HepG2 (cell line): ENCODE measurements around the gene MYORG. TPM values are rescaled to one million over a fixed set of nuclear protein-coding genes. Genes with fewer than 3 reads are reported as not detected.

Experiments used
- CEBPZ ChIP-seq: IDR thresholded peaks from 2 replicates; pipeline ENCODE4 v1.6.1; 2012; ENCODE audit warnings: low read length, improper control_type of control experiment
- PAWR ChIP-seq: sonication (generic); formaldehyde crosslinking; IDR thresholded peaks from 2 replicates; pipeline ENCODE4 v1.4.0; 2020; ENCODE audit warnings: missing genetic modification reagents, mild to moderate bottlenecking, borderline replicate concordance
- SUZ12 ChIP-seq: fragments of 150-350 bp; IDR thresholded peaks from 2 replicates; pipeline ENCODE4 v1.6.1; 2014; ENCODE audit warnings: low read depth, low read length
- TFDP2 ChIP-seq: sonication (generic); formaldehyde crosslinking; IDR thresholded peaks from 2 replicates; pipeline ENCODE4 v1.4.0; 2020; ENCODE audit warnings: missing genetic modification reagents
- ZBED4 ChIP-seq: sonication (generic); formaldehyde crosslinking; IDR thresholded peaks from 2 replicates; pipeline ENCODE4 v1.4.0; 2020; ENCODE audit warnings: missing genetic modification reagents, borderline replicate concordance
- ZBTB26 ChIP-seq: IDR thresholded peaks from 2 replicates; pipeline ENCODE4 v1.6.1; 2016; ENCODE audit warnings: missing compliant biosample characterization, missing genetic modification reagents, borderline replicate concordance
- ZNF460 ChIP-seq: sonication (generic); formaldehyde crosslinking; IDR thresholded peaks from 2 replicates; pipeline ENCODE4 v1.5.1; 2020; ENCODE audit warnings: missing genetic modification reagents, mild to moderate bottlenecking, borderline replicate concordance
- ZNF564 ChIP-seq: sonication (generic); formaldehyde crosslinking; IDR thresholded peaks from 2 replicates; pipeline ENCODE4 v1.8.1; 2023; ENCODE audit warnings: mild to moderate bottlenecking, missing genetic modification reagents
- ZNF687 ChIP-seq: sonication (generic); formaldehyde crosslinking; IDR thresholded peaks from 2 replicates; pipeline ENCODE4 v1.5.1; 2020; ENCODE audit warnings: mild to moderate bottlenecking, missing genetic modification reagents, moderate library complexity
- polyA plus RNA-seq, 8 experiments: library from polyadenylated mRNA; depleted of rRNA in 3 of 8; stranded (reverse) in 7 of 8; unstranded in 1 of 8; fragments of >200 nt; fragmentation: Illumina TruSeq in 4 of 8; extraction: Trizol in 4 of 8; gene quantifications; 2 replicates each; pipeline versions ENCODE4 v1.2.1 to v1.2.3, GENCODE V29; 2011 to 2016; ENCODE audit warnings: low read depth in 4 of 8, missing spikeins in 1 of 8, mixed read lengths in 1 of 8; ENCODE audit not compliant: insufficient read depth in 1 of 8
- total RNA-seq, 5 experiments: library from RNA; depleted of rRNA; stranded (reverse); fragments of >200 nt; fragmentation: Illumina TruSeq; extraction: Trizol; gene quantifications; 2 replicates each; pipeline ENCODE4 v1.2.3, GENCODE V29; 2016; ENCODE audit warnings: low read depth in 1 of 5
- TF ChIP-seq, protein P1 (sequence below): sonication (generic); formaldehyde crosslinking; IDR thresholded peaks from 2 replicates; pipeline ENCODE4 v1.4.0; 2020; ENCODE audit warnings: missing genetic modification reagents, borderline replicate concordance

MYORG gene
- total and polyA plus RNA-seq, 2 of the 13 experiments (the other 11 are each of a cell fraction or from before 2014, with no cell fraction given) = 11.1 to 22.4 TPM

DNA sequence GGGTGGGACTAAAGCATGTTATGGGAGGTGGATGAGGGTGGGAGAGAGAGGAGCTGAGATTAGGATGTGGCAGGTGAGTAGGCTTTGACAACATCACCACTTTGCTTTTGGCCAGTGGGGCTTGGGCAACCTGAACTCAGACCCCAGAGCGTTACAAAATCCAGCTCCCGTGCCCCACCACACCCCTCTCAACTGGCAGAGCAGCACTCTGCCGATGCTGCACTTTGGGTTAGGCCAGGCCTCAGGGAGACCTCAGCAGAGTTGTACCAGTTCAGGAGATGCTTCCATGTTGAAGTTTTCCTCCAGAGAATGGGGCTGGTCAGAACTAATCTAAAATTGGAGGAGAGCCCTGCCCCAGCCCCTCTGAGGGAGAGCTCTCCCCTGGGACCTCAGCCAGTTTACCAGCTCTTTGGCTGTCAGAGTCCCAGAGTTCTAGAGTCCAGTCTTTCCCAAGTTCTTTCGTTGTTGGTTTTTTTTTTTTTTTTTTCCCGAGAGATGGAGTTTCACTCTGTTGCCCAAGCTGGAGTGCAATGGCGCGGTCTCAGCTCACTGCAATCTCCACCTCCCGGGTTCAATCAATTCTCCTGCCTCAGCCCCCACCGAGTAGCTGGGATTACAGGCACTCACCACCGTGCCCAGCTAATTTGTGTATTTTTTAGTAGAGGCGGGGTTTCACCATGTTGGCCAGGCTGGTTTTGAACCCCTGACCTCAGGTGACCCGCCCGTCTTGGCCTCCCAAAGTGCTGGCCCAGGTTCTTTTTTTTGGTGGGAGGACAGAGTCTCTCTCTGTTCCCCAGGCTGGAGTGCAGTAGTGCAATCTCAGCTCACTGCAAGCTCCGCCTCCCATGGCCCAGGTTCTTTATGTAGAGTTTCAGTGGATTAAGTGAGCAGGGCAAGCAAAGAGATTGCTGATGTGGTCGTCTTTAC, 29.6 kb downstream of the MYORG start (continued):
- TF ChIP-seq ZBED4 (CRISPR knock-in tag) (0 out of 2 replicates have a peak, but pooled peaks have one; percentile 20), ZBTB26 (CRISPR knock-in tag) (no peak), TFDP2 (CRISPR knock-in tag) (0 out of 2 replicates have a peak, but pooled peaks have one; percentile 24), ZNF687 (peak; percentile 42; the same call in 1 of the 2 replicates), ZNF460 (CRISPR knock-in tag) (peak; percentile 42; the same call in 1 of the 2 replicates), CEBPZ (no peak), SUZ12 (no peak), ZNF564 (CRISPR knock-in tag) (no peak), PAWR (CRISPR knock-in tag) (no peak)
- TF ChIP-seq, protein P1, sequence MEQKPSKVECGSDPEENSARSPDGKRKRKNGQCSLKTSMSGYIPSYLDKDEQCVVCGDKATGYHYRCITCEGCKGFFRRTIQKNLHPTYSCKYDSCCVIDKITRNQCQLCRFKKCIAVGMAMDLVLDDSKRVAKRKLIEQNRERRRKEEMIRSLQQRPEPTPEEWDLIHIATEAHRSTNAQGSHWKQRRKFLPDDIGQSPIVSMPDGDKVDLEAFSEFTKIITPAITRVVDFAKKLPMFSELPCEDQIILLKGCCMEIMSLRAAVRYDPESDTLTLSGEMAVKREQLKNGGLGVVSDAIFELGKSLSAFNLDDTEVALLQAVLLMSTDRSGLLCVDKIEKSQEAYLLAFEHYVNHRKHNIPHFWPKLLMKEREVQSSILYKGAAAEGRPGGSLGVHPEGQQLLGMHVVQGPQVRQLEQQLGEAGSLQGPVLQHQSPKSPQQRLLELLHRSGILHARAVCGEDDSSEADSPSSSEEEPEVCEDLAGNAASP (CRISPR knock-in tag) = peak; percentile 34; the same call in 1 of the 2 replicates
